GM12874 (cell line): Measurements from ENCODE around the gene AP5B1.

Source experiments
- CTCF ChIP-seq: IDR thresholded peaks from 2 replicates; pipeline ENCODE4 v1.5.1; 2011; ENCODE audit warnings: low read depth, mild to moderate bottlenecking, control low read depth, low read length, moderate library complexity; ENCODE audit not compliant: insufficient read depth

Gene AP5B1

DNA sequence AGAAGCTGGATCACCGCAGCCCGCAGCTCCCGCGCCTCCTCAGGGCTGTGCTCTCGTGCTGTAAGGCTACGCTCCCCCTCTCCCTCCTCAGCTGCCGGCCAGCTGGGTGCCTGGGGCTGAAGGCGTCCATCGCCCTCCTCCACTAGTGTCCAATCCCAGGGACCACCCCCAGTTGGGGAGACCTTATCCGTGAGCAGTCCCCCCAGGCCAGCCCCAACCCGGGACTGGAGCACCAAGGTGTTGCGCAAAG, 1.2 kb downstream of the AP5B1 start:
- no peak for TF ChIP-seq CTCF

GRCh38 chr11:65778901-65779668, 1.7 kb downstream of the AP5B1 start:
- TF ChIP-seq CTCF: no peak

- TF ChIP-seq CTCF: no peak
These were observed 2.3 kb downstream of the AP5B1 start for GRCh38 chr11:65778431-65778900.

DNA sequence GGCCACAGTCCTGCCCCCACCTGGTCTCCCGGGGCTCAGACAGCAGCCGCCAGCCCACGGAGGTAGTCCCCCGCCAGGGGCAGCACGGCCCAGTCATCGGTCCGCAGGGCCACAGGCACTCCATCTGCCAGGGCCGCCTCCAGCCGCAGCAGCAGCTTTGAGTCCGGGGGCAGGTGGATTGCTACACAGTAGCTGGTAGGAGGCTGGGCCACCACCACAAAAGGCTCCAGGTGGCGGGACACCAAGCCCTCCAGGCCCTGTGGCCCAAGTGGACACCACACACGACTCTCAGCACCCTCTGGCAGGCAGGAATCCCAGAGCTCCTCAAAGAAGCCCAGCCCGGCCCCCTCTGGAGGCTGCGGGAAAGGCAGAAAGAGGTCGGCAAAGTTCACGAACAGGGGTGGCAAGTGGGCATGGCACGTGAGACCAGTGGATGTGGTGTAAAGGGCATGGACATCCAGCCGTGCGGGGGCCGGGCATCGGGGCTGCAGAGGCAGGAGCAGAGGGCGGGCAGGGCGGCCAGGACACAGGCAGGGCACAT, 2.9 kb downstream of the AP5B1 start:
- TF ChIP-seq CTCF: no peak

- no peak for TF ChIP-seq CTCF
These were observed 3.5 kb downstream of the AP5B1 start for GRCh38 chr11:65777241-65777640.

GRCh38 chr11:65776710-65777141, 4.0 kb downstream of the AP5B1 start:
- TF ChIP-seq CTCF: no peak

- TF ChIP-seq CTCF: no peak
These were observed 4.6 kb downstream of the AP5B1 start for GRCh38 chr11:65776196-65776595.
